ENCODE measurements around the gene PPP1R17. TPM values are rescaled to one million over a fixed set of nuclear protein-coding genes. Genes with fewer than 3 reads are reported as not detected.

The PPP1R17 gene
- total RNA-seq, 1 donor from 2014 or later: 2.9 TPM

Other genes with a start within 250 kb of the PPP1R17 start
- gene ITPRID1, start 173.1 kb upstream of the PPP1R17 start, total RNA-seq: 1.2 TPM

Measured in frontal cortex (tissue), 1 donor.